K562 (cell line): Measurements from ENCODE around the gene TRAPPC2L.

Source experiments
- CBFA2T3 ChIP-seq: fragments of 450-650 bp; IDR thresholded peaks from 2 replicates; pipeline ENCODE4 v1.6.1; 2017
- CREB1 ChIP-seq, 2 experiments: sonication (generic) in 1 of 2; formaldehyde crosslinking in 1 of 2; IDR thresholded peaks; 2 replicates each; pipeline versions ENCODE4 v1.6.1 to v1.8.0; 2012 to 2022; ENCODE audit warnings: inconsistent platforms in 1 of 2, mild to moderate bottlenecking in 1 of 2, missing genetic modification reagents in 1 of 2, moderate library complexity in 1 of 2
- FOXJ3 ChIP-seq: sonication (generic); formaldehyde crosslinking; IDR thresholded peaks from 2 replicates; pipeline ENCODE4 v1.4.0; 2020; ENCODE audit warnings: mild to moderate bottlenecking, missing genetic modification reagents
- NR2C1 ChIP-seq, 2 experiments: fragments of 450-650 bp; IDR thresholded peaks; 2 replicates each; pipeline ENCODE4 v1.6.1; 2017; ENCODE audit warnings: mild to moderate bottlenecking in 2 of 2, antibody characterized with exemption in 1 of 2, inconsistent platforms in 1 of 2, missing compliant biosample characterization in 1 of 2, missing genetic modification characterization in 1 of 2
- POLR2A ChIP-seq: fragments of 450-650 bp; conservative IDR thresholded peaks from 2 replicates; pipeline ENCODE4 v1.6.1; 2016
- RFX5 ChIP-seq: IDR thresholded peaks from 2 replicates; pipeline ENCODE4 v1.6.1; 2011; ENCODE audit warnings: low read depth, mild to moderate bottlenecking, improper control_type of control experiment, low read length
- STAT5B ChIP-seq: fragments of 250-450 bp; sonication (Bioruptor Pico); IDR thresholded peaks from 2 replicates; pipeline ENCODE4 v1.8.0; 2021; ENCODE audit warnings: mild to moderate bottlenecking, inconsistent platforms
- TAF1 ChIP-seq: IDR thresholded peaks from 2 replicates; pipeline ENCODE4 v1.6.1; 2011; ENCODE audit warnings: mild to moderate bottlenecking, low read length, moderate library complexity; ENCODE audit not compliant: insufficient read depth, control insufficient read depth, severe bottlenecking; ENCODE audit errors: extremely low read depth
- TCF7L2 ChIP-seq: fragments of 150-350 bp; IDR thresholded peaks from 2 replicates; pipeline ENCODE4 v1.6.1; 2016; ENCODE audit warnings: low read depth, mild to moderate bottlenecking, low read length, moderate library complexity
- ZNF165 ChIP-seq: fragments of 250-450 bp; sonication (Bioruptor Pico); IDR thresholded peaks from 2 replicates; pipeline ENCODE4 v1.4.0; 2020; ENCODE audit warnings: borderline replicate concordance
- ZNF197 ChIP-seq: fragments of 200-800 bp; sonication (Bioruptor generic); IDR thresholded peaks from 2 replicates; pipeline ENCODE4 v1.6.1; 2016; ENCODE audit warnings: low read depth, missing genetic modification characterization, missing compliant biosample characterization
- TF ChIP-seq, protein P1 (sequence below): fragments of 150-350 bp; conservative IDR thresholded peaks from 2 replicates; pipeline ENCODE4 v1.6.1; 2014; ENCODE audit warnings: low read length
- TF ChIP-seq, protein P2 (sequence below), 2 experiments: IDR thresholded peaks in 1 of 2; conservative IDR thresholded peaks in 1 of 2; 2 replicates each; pipeline ENCODE4 v1.6.1; 2016; ENCODE audit warnings: low read depth in 2 of 2, mild to moderate bottlenecking in 1 of 2, missing compliant biosample characterization in 1 of 2, missing genetic modification characterization in 1 of 2, moderate library complexity in 1 of 2
- TF ChIP-seq, protein P3 (sequence below), 2 experiments: IDR thresholded peaks; 2 replicates each; pipeline ENCODE4 v1.6.1; 2012; ENCODE audit warnings: improper control_type of control experiment in 2 of 2, low read depth in 2 of 2, low read length in 2 of 2, borderline replicate concordance in 1 of 2

DNA sequence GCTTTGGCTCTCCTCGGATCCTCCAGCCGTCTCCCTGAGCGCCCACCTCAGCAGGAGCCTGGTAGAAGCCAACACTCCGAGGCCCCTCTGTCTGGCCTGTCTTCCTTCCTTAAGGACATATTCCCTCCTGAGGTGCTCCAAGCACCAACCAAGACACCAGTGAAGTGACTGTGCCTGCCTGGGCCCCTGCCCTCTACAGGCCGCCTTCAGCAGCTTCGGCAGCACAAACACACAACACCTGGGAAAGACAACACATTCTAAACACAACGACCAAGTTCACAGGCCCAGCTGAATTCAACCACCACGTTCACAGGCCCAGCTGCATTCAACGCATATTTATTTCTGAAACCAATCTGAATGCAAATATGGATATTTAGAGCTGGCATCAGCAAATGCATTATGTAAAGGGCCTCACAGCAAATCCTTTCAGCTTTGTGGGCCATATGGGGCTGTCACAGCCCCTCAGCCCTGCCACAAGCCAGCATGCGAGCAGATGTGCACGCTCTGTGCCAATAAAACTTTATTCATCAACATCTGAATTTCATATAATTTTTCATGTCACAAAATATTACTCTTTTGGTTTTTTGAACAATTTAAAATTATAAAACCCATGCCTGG, 12.4 kb upstream of the TRAPPC2L start:
- TF ChIP-seq NR2C1 (IDR thresholded peaks at IDR 0.05) (no peak), NR2C1 (tag; IDR thresholded peaks at IDR 0.05) (no peak), POLR2A (no peak), TAF1 (no peak), FOXJ3 (CRISPR knock-in tag) (no peak), CBFA2T3 (no peak), STAT5B (CRISPR knock-in tag) (no peak), ZNF165 (no peak), RFX5 (no peak), TCF7L2 (no peak), CREB1 (IDR thresholded peaks at IDR 0.05) (no peak), CREB1 (CRISPR knock-in tag; IDR thresholded peaks at IDR 0.05) (no peak), ZNF197 (CRISPR knock-in tag) (no peak)
- TF ChIP-seq, protein P1, sequence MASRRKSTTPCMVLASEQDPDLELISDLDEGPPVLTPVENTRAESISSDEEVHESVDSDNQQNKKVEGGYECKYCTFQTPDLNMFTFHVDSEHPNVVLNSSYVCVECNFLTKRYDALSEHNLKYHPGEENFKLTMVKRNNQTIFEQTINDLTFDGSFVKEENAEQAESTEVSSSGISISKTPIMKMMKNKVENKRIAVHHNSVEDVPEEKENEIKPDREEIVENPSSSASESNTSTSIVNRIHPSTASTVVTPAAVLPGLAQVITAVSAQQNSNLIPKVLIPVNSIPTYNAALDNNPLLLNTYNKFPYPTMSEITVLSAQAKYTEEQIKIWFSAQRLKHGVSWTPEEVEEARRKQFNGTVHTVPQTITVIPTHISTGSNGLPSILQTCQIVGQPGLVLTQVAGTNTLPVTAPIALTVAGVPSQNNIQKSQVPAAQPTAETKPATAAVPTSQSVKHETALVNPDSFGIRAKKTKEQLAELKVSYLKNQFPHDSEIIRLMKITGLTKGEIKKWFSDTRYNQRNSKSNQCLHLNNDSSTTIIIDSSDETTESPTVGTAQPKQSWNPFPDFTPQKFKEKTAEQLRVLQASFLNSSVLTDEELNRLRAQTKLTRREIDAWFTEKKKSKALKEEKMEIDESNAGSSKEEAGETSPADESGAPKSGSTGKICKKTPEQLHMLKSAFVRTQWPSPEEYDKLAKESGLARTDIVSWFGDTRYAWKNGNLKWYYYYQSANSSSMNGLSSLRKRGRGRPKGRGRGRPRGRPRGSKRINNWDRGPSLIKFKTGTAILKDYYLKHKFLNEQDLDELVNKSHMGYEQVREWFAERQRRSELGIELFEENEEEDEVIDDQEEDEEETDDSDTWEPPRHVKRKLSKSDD = no peak
- TF ChIP-seq, protein P2, sequence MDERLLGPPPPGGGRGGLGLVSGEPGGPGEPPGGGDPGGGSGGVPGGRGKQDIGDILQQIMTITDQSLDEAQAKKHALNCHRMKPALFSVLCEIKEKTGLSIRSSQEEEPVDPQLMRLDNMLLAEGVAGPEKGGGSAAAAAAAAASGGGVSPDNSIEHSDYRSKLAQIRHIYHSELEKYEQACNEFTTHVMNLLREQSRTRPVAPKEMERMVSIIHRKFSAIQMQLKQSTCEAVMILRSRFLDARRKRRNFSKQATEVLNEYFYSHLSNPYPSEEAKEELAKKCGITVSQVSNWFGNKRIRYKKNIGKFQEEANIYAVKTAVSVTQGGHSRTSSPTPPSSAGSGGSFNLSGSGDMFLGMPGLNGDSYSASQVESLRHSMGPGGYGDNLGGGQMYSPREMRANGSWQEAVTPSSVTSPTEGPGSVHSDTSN (CRISPR knock-in tag; IDR thresholded peaks at IDR 0.05; ENCODE audit: low read depth) = no peak
- TF ChIP-seq, protein P2 (tag; conservative IDR thresholded peaks at IDR 0.05; ENCODE audit: low read depth) = no peak
- TF ChIP-seq, protein P3, sequence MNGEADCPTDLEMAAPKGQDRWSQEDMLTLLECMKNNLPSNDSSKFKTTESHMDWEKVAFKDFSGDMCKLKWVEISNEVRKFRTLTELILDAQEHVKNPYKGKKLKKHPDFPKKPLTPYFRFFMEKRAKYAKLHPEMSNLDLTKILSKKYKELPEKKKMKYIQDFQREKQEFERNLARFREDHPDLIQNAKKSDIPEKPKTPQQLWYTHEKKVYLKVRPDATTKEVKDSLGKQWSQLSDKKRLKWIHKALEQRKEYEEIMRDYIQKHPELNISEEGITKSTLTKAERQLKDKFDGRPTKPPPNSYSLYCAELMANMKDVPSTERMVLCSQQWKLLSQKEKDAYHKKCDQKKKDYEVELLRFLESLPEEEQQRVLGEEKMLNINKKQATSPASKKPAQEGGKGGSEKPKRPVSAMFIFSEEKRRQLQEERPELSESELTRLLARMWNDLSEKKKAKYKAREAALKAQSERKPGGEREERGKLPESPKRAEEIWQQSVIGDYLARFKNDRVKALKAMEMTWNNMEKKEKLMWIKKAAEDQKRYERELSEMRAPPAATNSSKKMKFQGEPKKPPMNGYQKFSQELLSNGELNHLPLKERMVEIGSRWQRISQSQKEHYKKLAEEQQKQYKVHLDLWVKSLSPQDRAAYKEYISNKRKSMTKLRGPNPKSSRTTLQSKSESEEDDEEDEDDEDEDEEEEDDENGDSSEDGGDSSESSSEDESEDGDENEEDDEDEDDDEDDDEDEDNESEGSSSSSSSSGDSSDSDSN (IDR thresholded peaks at IDR 0.05; ENCODE audit: borderline replicate concordance in 1 of 2, low read depth in 2 of 2, low read length in 2 of 2) = no peak
